HFFc6 (cell line): ENCODE data around the gene C2CD3. TPM values are rescaled to one million over a fixed set of nuclear protein-coding genes. Genes with fewer than 3 reads are reported as not detected.
"Not testable (repeated sequence)": the region's sequence is repeated elsewhere in the genome, so short reads cannot be mapped to it uniquely, and the experiment has no call there.

ENCODE experiments used
- DNase-seq: peaks from one replicate; pipeline ENCODE4 v3.0.0-alpha.2; 2018
- H3K27ac Mint-ChIP-seq: 2 replicates; pipeline ENCODE4 v1.8.0; 2020; ENCODE audit warnings: mild to moderate bottlenecking, mixed read lengths
- H3K27me3 Mint-ChIP-seq: 2 replicates; pipeline ENCODE4 v1.8.0; 2021; ENCODE audit warnings: mild to moderate bottlenecking, moderate library complexity, mixed read lengths; ENCODE audit not compliant: insufficient read depth
- H3K36me3 Mint-ChIP-seq: 2 replicates; pipeline ENCODE4 v1.8.0; 2021; ENCODE audit warnings: low read depth, mixed read lengths
- H3K4me1 Mint-ChIP-seq: 2 replicates; pipeline ENCODE4 v1.8.0; 2020; ENCODE audit warnings: low read depth, mixed read lengths
- H3K4me3 Mint-ChIP-seq: 2 replicates; pipeline ENCODE4 v1.8.0; 2020; ENCODE audit warnings: mild to moderate bottlenecking, moderate library complexity, mixed read lengths
- H3K9me3 Mint-ChIP-seq: 2 replicates; pipeline ENCODE4 v1.8.0; 2020; ENCODE audit warnings: mild to moderate bottlenecking, mixed read lengths
- total RNA-seq, 6 experiments: library from RNA; stranded (reverse); fragmentation: NEBNext Ultra II Directional; extraction: Animal tissue kit (Norgen Biotek cat#: 25700); gene quantifications; 2 replicates in 1 of 6; 3 replicates in 5 of 6; pipeline ENCODE4 v1.2.3, GENCODE V29; 2021
- TF ChIP-seq, protein P1 (sequence below): fragments of 200-600 bp; sonication (generic); IDR thresholded peaks from 2 replicates; pipeline ENCODE4 v1.5.0; 2021; ENCODE audit warnings: antibody characterized with exemption, mild to moderate bottlenecking

Gene C2CD3
- total RNA-seq, 6 experiments from 2014 or later: 14.6 to 23.0 (median 17.2) TPM

DNA sequence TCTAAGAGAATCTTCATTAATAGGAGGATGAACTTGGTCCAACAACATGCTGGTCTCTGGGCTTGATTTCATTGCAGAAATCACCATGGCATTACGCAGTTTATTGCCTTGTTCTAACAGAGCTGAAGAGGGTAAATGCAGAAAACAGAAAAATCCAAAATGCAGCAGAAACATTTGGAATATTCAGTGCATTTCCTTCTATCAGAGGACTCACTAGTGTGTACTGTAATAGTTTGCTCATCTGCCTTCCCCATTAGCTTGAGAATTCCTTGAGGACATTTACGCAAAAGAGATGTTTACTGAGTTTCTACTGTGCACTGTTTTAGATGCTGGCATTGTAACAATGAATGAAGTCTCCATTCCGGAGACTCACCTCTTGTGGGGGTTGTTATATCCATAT is 37.4 kb downstream of the C2CD3 start:
- no peak overlapping the region for H3K4me3 Mint-ChIP-seq
- no peaks in the 10 kb centered on the region; the same call in 1 of the 2 replicates for H3K27me3 Mint-ChIP-seq
- peak overlapping the region; percentile 51; the same call in 1 of the 2 replicates for H3K27ac Mint-ChIP-seq
- TF ChIP-seq, protein P1, sequence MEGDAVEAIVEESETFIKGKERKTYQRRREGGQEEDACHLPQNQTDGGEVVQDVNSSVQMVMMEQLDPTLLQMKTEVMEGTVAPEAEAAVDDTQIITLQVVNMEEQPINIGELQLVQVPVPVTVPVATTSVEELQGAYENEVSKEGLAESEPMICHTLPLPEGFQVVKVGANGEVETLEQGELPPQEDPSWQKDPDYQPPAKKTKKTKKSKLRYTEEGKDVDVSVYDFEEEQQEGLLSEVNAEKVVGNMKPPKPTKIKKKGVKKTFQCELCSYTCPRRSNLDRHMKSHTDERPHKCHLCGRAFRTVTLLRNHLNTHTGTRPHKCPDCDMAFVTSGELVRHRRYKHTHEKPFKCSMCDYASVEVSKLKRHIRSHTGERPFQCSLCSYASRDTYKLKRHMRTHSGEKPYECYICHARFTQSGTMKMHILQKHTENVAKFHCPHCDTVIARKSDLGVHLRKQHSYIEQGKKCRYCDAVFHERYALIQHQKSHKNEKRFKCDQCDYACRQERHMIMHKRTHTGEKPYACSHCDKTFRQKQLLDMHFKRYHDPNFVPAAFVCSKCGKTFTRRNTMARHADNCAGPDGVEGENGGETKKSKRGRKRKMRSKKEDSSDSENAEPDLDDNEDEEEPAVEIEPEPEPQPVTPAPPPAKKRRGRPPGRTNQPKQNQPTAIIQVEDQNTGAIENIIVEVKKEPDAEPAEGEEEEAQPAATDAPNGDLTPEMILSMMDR: no peak
- H3K36me3 Mint-ChIP-seq: peaks cover 44% of the 10 kb centered on the region
- H3K4me1 Mint-ChIP-seq: peaks cover 53% of the 10 kb centered on the region
- no peak for DNase-seq
- H3K9me3 Mint-ChIP-seq: no peaks in the 10 kb centered on the region; the same call in 1 of the 2 replicates

DNA sequence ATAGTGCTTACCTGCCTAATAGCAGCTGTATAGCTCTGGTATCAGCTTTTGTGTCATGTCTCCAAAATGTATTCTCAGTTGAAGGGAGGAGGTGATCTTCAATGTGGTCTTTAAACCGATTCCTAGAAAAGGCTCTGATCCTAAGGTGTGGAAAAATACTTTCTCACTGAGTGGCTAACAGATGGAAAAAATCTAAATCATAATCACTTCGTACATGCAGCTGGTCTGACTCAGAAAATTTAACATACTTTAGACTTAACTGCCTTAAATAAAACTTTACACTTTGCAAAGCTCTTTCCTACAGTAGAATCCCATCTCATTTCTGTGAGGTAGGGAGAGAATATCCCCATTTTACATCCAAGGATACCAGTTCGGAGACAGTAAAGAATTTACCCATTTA is 38.0 kb downstream of the C2CD3 start:
- no peaks in the 10 kb centered on the region; the same call in 1 of the 2 replicates for H3K27me3 Mint-ChIP-seq
- no peaks in the 10 kb centered on the region; the same call in 1 of the 2 replicates for H3K9me3 Mint-ChIP-seq
- no peak overlapping the region for H3K4me3 Mint-ChIP-seq
- DNase-seq: no peak
- peak overlapping the region; percentile 46; the same call in 1 of the 2 replicates for H3K27ac Mint-ChIP-seq
- TF ChIP-seq, protein P1: no peak
- peaks cover 47% of the 10 kb centered on the region for H3K4me1 Mint-ChIP-seq
- H3K36me3 Mint-ChIP-seq: peaks cover 44% of the 10 kb centered on the region

DNA sequence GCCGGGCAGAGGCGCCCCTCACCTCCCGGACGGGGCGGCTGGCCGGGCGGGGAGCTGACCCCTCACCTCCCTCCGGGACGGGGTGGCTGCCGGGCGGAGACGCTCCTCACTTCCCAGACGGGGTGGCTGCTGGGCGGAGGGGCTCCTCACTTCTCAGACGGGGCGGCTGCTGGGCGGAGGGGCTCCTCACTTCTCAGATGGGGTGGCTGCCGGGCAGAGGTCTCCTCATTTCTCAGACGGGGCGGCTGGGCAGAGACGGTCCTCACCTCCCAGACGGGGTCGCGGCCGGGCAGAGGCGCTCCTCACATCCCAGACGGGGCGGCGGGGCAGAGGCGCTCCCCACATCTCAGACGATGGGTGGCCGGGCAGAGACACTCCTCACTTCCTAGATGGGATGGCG is 41.7 kb downstream of the C2CD3 start:
- not testable (repeated sequence) for H3K27me3 Mint-ChIP-seq, H3K27ac Mint-ChIP-seq, H3K4me3 Mint-ChIP-seq, H3K9me3 Mint-ChIP-seq, DNase-seq
- Mint-ChIP-seq H3K36me3 (peaks cover 26% of the 10 kb centered on the region), H3K4me1 (peaks cover 21% of the 10 kb centered on the region)

DNA sequence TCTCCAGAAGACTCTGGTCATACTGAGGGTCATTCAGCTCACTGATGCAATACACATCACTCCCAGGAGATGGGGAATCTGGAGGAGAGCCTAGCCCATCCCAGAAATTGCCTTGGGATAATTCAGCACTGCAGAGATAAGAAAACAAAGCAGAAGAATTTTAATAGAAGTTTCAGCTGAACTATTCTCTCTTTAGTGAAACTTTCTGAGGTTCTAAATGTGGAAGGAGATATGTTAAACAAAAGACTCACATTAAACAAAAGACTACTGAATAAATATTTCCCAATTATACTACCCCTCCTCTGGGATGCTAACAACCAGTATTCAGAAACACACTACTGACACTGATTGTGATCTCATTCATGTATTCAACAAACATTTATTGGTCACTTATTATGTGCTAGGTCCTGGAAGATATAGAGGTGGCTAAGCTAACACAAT is 47.8 kb downstream of the C2CD3 start:
- TF ChIP-seq, protein P1: peak; percentile 22; the same call in 1 of the 2 replicates
- no peak for DNase-seq
- H3K27ac Mint-ChIP-seq: no peak overlapping the region

DNA sequence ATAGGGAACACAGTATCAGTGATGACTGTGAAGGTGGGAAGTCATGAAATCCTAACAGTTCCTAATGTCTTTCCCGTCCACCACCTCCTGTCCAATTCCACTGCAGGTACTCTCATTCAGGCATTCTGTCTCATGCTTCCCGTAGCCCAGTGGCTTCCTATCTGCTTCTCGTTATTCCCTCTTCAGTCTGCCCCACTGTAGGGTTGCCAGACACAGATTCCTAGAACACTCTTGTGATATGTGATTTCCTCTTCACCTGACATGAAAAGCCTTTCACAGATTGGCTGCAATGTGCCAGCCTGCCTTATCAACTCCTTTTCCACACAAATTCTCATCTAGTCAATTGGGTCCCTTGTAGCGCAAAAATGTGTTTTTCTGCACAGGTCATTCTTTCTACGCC is 49.0 kb downstream of the C2CD3 start:
- H3K27ac Mint-ChIP-seq: no peak overlapping the region
- H3K4me3 Mint-ChIP-seq: no peak overlapping the region
- no peak for DNase-seq
- TF ChIP-seq, protein P1: no peak
- no peaks in the 10 kb centered on the region; the same call in 1 of the 2 replicates for H3K27me3 Mint-ChIP-seq
- H3K4me1 Mint-ChIP-seq: peaks cover 6% of the 10 kb centered on the region
- H3K9me3 Mint-ChIP-seq: no peaks in the 10 kb centered on the region
- H3K36me3 Mint-ChIP-seq: peaks cover 23% of the 10 kb centered on the region

More for the DNA sequence above, 47.8 kb downstream of the C2CD3 start:
- H3K9me3 Mint-ChIP-seq: no peaks in the 10 kb centered on the region
- H3K36me3 Mint-ChIP-seq: peaks cover 18% of the 10 kb centered on the region
- H3K4me3 Mint-ChIP-seq: no peak overlapping the region
- no peaks in the 10 kb centered on the region; the same call in 1 of the 2 replicates for H3K27me3 Mint-ChIP-seq
- H3K4me1 Mint-ChIP-seq: peaks cover 6% of the 10 kb centered on the region

DNA sequence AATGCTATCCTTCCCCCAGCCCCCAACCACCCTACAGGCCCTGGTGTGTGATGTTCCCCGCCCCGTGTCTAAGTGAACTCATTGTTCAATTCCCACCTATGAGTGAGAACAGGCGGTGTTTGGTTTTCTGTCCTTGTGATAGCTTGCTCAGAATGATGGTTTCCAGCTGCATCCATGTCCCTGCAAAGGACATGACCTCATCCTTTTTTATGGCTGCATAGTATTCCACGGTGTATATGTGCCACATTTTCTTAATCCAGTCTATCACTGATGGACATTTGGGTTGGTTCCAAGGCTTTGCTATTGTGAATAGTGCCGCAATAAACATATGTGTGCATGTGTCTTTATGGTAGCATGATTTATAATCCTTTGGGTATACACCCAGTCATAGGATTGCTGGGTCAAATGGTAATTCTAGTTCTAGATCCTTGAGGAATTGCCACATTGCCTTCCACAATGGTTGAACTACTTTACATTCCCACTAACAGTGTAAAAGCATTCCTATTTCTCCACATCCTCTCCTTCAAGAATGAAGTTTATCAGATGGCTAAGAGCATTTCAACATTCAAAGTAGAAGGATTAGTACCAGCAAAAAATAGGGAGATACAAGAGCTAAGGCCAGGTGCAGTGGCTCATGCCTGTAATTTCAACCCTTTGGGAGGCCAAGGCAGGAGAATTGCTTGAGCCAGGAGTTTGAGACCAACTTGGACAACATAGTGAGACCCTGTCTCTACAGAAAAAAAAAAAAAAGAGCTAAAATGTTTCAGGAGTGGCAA is 50.4 kb downstream of the C2CD3 start:
- peaks cover 34% of the 10 kb centered on the region for H3K36me3 Mint-ChIP-seq
- DNase-seq, H3K4me3 Mint-ChIP-seq, H3K27ac Mint-ChIP-seq, H3K4me1 Mint-ChIP-seq, H3K27me3 Mint-ChIP-seq, H3K9me3 Mint-ChIP-seq: not testable (repeated sequence)
